ENCODE measurements around the gene ETF1. TPM values are rescaled to one million over a fixed set of nuclear protein-coding genes. Genes with fewer than 3 reads are reported as not detected.

Gene ETF1
- total RNA-seq = 60.6 TPM

- intact Hi-C loops (cut with DNase I) = loop anchor here (1.0 to 5.0 kb wide), 2 partner anchors 32 to 86 kb away; partner anchors contain the start of gene HSPA9
- TF ChIP-seq CTCF (IDR thresholded peaks at IDR 0.05) = no peak
- peak; percentile 40 to 99 for TF ChIP-seq POLR2A (IDR thresholded peaks at IDR 0.05)
- peak; percentile 98 to 100 for TF ChIP-seq POLR2AphosphoS5 (IDR thresholded peaks at IDR 0.05; ENCODE audit: insufficient read depth in 1 of 2, low read depth in 1 of 2)
- Histone ChIP-seq H3K27me3 (no peaks in the 10 kb centered on the region), H3K4me1 (peaks cover 72% of the 10 kb centered on the region), H3K36me3 (no peaks in the 10 kb centered on the region), H3K4me3 (peak within 1 kb of the TSS; percentile 80 to 91), H3K27ac (peak within 1 kb of the TSS; percentile 94), H3K9me3 (no peaks in the 10 kb centered on the region)
- DNase-seq (ENCODE audit: extremely low spot score in 2 of 2) = peak; percentile 99 to 100
Observed at GRCh38 chr5:138542956-138543729, at the start of gene ETF1. ETF1 (minus strand) TSS chr5:138543236; CDS start chr5:138542918, 318 bp downstream.

GRCh38 chr5:138588013-138588788 lies 45.2 kb upstream of the ETF1 start:
- DNase-seq (ENCODE audit: extremely low spot score in 2 of 2) = no peak
- no peak overlapping the region for H3K4me3 ChIP-seq
- H3K27me3 ChIP-seq = no peaks in the 10 kb centered on the region
- H3K9me3 ChIP-seq = no peaks in the 10 kb centered on the region
- H3K4me1 ChIP-seq = no peaks in the 10 kb centered on the region
- H3K36me3 ChIP-seq = no peaks in the 10 kb centered on the region
- intact Hi-C loops (cut with DNase I) = no loop called here
- H3K27ac ChIP-seq = no peak overlapping the region
- TF ChIP-seq POLR2AphosphoS5 (IDR thresholded peaks at IDR 0.05; ENCODE audit: insufficient read depth in 1 of 2, low read depth in 1 of 2) (no peak), CTCF (IDR thresholded peaks at IDR 0.05) (no peak), POLR2A (IDR thresholded peaks at IDR 0.05) (no peak)

DNA sequence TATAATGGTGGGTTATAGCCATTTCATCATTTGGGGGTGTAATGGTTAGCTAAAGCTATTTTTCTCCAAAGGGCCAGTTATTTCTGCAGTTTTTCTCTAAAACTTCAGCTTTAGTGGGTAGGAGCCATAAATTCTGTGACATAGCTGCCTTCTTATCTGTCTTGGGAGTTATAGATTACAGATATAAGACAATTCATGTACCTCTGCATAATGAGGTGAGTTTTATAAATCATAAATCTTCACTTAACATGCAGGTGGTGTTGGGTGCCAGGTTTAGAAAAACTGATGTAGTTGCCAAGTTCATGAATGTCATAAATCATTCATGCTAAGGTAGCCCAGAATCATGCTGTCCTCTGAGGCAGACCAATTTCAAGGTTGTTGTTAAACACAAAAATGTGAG lies 42.1 kb upstream of the ETF1 start:
- Histone ChIP-seq H3K9me3 (no peaks in the 10 kb centered on the region), H3K27ac (no peak overlapping the region), H3K36me3 (no peaks in the 10 kb centered on the region), H3K27me3 (no peaks in the 10 kb centered on the region), H3K4me3 (no peak overlapping the region), H3K4me1 (no peaks in the 10 kb centered on the region)
- DNase-seq (ENCODE audit: extremely low spot score in 2 of 2) = no peak
- intact Hi-C loops (cut with DNase I) = no loop called here
- TF ChIP-seq POLR2A (IDR thresholded peaks at IDR 0.05) = no peak

DNA sequence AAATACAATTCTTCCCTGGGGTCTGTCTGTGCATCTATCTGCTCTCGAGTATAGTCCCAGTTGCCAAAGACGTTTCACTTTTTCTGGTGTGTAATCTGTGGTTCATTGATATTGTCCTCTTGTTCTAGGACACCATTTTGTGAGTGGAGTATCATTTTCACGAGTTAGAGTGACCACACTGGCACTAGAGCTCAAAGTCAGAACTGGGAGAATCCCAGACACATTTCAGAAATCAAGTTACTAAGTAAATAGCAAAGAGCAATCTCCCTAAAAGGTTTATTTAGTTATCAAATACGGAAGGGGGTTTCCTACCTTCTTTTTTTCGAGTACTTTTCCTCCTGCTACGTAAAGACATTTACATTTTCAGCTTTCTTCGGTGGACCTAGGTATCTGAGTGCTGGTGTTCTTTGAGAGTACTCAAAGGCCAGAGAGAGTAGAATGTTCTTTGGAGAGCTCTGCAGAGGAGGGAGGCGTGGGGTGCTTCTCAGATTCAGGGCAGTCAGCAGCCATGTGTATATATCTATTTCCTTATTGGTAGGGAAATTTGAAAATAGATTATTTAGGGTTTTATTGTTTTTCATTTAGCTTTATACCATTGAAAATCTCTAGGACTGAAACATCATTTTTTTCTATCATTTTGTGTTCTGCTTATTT lies 41.1 kb upstream of the ETF1 start:
- no peak overlapping the region for H3K27ac ChIP-seq
- no peaks in the 10 kb centered on the region for H3K4me1 ChIP-seq
- intact Hi-C loops (cut with DNase I) = no loop called here
- TF ChIP-seq POLR2A (IDR thresholded peaks at IDR 0.05) (no peak), POLR2AphosphoS5 (IDR thresholded peaks at IDR 0.05; ENCODE audit: insufficient read depth in 1 of 2, low read depth in 1 of 2) (no peak), CTCF (IDR thresholded peaks at IDR 0.05) (no peak)
- no peak overlapping the region for H3K4me3 ChIP-seq
- H3K9me3 ChIP-seq = no peaks in the 10 kb centered on the region
- no peaks in the 10 kb centered on the region for H3K36me3 ChIP-seq
- no peak for DNase-seq (ENCODE audit: extremely low spot score in 2 of 2)
- H3K27me3 ChIP-seq = no peaks in the 10 kb centered on the region

- intact Hi-C loops (cut with DNase I) = no loop called here
- Histone ChIP-seq H3K27ac (no peak overlapping the region), H3K4me3 (no peak overlapping the region), H3K9me3 (no peaks in the 10 kb centered on the region), H3K4me1 (no peaks in the 10 kb centered on the region), H3K27me3 (no peaks in the 10 kb centered on the region), H3K36me3 (no peaks in the 10 kb centered on the region)
- no peak for DNase-seq (ENCODE audit: extremely low spot score in 2 of 2)
- TF ChIP-seq CTCF (IDR thresholded peaks at IDR 0.05) (no peak), POLR2AphosphoS5 (IDR thresholded peaks at IDR 0.05; ENCODE audit: insufficient read depth in 1 of 2, low read depth in 1 of 2) (no peak), POLR2A (IDR thresholded peaks at IDR 0.05) (no peak)
Observed at GRCh38 chr5:138582959-138583358, 39.9 kb upstream of the ETF1 start.

Measured in vagina (tissue), 2 donors.